Hindlimb muscle (tissue), 1 donor: Measurements from ENCODE around the gene SLC7A1. TPM values are rescaled to one million over a fixed set of nuclear protein-coding genes. Genes with fewer than 3 reads are reported as not detected.

Experiments used
- DNase-seq: peaks from one replicate; pipeline ENCODE4 v3.0.0-alpha.2; 2013
- polyA plus RNA-seq: library from polyadenylated mRNA; unstranded; fragments of 120-200 nt; gene quantifications from one replicate; pipeline ENCODE4 v1.2.1, GENCODE V29; 2013; ENCODE audit not compliant: insufficient read length

SLC7A1 gene
- polyA plus RNA-seq, 1 donor, result 8.9 TPM

DNA sequence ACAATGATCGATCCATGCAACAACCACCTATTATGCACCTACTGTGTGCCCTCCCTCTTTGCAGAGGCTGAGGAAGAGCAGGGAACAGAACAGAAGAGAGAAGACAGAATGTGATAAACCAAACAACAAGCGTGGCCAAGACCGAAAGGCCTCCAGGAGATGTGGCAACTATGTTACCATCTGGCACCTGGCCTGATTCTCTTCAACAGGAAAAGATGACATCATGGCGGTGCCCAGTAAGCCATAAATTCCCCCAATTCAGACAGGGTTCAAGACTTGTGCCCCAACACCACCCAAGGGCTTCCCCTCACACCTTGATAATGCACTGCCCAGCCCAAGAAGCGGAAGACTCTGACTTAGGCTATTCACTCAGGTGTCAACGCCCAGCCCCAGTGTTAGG, 44.3 kb downstream of the SLC7A1 start:
- DNase-seq, result no peak

DNA sequence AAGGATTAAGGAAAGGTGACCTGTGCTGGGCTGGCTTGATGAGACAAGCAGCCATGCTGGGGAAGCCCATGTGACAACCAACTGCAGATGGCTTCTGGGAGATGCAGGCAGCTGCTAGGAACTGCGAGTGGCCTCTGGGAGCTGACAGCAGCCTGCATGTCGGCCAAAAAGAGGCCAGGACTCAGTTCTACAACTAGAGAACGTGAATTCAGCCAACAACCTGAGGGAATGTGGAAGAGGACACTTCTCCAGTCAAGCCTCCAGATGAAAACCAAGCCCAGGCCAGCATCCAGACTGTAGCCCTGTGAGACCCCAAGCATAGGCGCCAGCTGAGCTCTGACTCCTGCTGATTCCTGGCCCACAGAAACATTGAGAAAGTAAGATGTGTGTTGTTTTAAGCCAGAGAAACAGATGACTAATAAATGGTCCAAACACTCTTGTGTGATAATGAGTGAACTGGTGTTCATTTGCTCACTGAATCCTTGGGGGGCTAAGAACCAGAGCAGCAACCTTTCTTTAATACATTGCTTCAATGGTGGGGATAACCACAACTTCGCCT, 45.0 kb downstream of the SLC7A1 start:
- no peak for DNase-seq

DNA sequence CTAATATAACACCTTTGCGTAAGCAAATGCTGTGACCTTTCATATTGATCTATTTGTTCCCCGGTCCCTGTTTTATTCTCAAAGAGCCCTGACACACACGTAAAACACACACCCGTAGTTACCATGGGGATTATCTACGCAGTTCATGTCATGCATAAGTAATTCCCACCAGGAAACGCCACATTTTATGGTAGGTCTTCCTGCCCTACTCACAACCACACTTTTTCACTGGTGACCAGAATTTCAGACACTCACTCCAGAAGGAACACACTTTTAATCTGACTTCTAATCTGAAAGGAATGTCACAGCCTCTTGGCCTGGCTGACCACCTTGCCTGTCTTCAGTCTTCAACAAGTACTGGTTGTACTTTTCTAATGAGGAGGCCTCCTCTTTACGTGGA, 46.8 kb downstream of the SLC7A1 start:
- no peak for DNase-seq

GRCh38 chr13:29547153-29547552, 48.3 kb downstream of the SLC7A1 start:
- no peak for DNase-seq

- no peak for DNase-seq
Observed at GRCh38 chr13:29546662-29547061, 48.8 kb downstream of the SLC7A1 start.

- no peak for DNase-seq
Observed at GRCh38 chr13:29545988-29546387, 49.5 kb downstream of the SLC7A1 start.

DNA sequence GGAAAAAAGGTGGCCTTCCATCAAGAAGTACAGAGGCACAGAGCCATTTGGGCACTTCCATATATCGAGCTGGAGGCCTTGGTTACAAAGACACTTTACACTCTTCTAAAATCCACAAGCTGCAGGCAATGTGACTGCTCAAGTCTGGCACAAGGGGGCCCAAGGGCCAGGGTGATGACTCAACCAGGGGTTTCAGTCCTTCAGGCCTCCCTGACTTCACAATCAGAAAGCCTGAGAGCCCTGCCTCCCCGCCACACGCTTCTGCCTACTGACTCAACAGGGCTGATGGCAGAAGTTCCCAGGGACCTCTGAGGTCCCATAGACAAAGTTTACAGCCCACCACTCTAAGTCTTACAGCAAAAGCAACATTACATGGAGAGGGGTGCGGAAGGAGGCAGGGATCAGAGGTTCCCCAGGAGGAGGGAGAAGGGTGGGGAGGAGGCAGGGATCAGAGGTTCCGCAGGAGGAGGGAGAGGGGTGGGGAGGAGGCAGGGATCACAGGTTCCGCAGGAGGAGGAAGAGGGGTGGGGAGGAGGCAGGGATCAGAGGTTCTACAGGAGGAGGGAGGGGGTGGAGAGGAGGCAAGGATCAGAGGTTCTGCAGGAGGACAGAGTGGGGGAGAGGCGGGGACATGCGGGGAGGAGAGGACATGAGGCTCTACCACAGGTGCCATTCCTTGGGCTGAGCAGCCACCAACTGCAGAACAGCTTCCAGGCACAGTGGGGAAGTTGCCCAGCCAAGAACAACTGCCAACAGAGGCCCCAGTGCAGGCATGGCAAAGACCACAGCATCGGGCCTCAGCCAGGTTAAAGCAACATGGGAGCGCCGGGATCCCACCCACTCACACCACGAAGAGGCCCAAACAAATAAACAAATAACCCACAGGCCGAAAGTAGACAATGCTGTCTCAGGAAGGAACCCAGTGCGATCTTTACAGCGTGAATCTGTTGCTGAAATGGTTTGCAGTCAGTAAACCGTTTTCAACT, 52.0 kb downstream of the SLC7A1 start:
- DNase-seq, result no peak

GRCh38 chr13:29542381-29542780, 53.1 kb downstream of the SLC7A1 start:
- DNase-seq, result no peak

DNA sequence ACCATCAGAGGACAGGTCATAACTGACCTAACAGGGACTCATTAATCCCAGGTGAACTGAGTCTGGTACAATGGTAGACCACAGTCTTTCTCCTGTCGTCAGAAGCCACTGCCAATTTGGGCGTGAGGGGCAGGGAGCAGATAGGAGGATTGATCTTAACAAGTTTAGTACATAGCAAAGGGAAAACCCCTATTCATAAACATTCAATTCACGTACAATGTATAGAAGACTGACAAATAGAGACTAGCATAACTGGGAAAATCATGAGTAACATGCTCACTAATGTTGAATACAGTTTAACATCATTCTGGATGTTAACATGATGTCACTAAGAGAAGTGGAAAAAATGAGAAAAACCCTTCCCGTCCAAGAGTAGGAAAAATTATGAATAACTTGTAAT, 54.1 kb downstream of the SLC7A1 start:
- DNase-seq, result no peak

DNA sequence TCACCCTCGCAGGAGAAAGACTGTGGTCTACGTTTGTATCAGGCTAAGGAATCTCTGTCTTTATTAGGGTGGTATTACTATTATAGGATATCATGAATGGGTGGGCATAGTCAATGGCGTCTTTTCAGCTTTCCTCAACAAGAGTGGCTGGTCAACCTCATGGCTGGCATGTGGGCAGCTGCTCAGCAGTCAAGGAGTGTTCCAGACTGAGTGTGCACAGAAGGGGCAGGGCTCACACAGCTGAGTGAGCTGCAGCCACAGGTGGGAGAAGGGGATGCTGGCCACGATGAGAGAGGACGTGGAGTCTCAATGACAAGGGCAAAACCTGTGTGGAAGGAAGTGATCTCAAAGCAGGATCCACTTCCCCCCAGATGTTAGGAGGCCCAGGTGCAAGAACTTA, 54.7 kb downstream of the SLC7A1 start:
- no peak for DNase-seq

DNA sequence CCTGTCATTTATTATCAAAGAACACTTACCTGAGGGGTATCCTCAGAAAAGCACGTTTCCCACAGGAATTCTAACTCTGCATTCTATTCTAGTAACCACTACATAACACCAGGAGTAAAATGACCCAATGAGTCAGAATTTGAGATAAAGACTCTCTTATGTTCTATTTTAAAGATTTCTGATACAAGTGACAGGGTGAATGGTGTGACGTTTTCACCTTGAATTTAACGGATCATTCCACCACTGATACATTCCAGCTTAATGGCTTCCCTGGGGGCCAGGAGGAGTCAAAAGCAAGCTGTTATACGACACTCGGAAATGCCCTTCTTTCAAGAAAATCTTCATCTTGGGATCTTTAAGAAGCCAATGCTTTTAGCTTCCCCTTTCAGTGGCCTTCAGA, 55.2 kb downstream of the SLC7A1 start:
- no peak for DNase-seq

DNA sequence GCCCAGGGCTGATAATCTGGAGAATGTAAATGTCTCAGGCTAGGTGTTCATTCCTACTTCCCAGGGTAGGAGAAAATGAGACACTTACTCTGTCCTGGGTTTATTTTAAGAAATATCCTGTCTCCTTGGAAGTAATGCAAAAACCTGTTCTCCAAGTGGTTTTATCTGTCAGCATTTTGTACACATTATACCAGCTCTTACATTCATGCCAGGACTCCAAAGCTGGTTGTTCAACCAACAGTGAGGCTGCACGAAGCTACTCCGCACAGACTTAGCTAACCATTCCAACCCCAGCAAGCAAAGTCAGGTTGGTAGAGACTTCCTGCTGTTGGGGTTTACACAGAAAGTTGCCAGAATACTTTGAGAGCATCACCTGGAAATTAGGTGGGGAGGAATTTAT, 55.6 kb downstream of the SLC7A1 start:
- no peak for DNase-seq

DNA sequence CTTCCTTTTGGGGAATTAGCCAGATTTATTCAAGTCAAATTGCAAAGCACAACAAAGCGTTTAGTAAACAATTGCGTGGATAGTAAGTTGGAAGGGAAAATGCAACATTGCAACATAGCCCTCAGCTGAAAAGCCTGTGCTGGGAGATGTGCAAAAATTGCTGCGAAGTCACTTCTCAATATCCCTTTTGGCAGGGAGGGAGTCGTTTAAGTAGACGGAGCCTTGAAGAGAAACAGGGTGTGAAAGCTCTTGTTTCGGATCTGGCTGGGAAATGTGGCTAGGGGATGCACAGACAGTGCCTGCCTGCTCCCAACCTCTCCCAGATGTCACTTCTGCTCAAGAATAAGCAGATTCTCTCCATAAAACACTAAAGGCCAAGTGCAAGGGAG, 56.8 kb downstream of the SLC7A1 start:
- DNase-seq, result no peak

DNA sequence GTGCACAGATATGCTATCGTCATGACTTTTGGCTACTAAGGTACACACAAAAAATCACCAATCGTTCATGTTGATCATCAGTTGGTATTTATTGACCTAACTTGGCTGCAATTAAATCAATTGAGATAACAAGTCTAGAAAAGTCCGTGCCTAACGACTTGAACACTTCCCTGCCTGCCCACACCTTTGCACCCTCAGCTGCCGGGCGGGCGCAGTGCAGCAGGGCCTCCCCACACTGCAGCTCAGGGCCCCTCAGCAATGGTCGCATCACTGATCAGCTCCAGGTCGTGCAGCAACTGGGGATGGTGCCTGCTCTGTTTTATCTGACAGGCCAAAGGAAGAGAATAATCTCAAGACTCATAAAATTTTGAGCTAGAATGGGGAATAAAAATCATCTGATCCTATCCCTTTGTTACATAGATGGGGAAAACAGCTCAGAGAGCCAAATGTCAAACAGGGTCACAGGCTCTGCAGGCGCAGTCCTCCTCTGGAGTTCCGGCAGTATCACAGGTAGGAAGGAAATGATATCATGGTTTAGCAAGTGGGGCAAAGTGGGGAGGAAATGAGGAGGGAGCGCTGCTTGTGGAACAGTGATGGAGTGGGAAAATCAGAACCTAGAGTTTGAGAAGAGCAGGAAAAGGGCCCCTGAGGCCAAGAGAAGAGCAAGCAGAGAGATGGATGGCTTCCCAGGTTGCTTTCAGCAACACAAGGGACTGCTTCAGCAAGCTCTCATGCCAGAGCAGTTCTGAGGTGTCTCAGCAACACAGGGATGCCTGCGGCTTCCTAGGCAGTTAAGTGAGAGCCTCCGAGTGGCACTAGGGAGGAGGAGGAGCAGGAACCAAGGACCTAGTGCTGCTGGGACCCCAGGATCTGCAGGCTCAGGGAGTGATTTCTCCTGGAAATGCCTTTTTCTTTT, 57.5 kb downstream of the SLC7A1 start:
- DNase-seq, result no peak

GRCh38 chr13:29536853-29537252, 58.6 kb downstream of the SLC7A1 start:
- no peak for DNase-seq

DNA sequence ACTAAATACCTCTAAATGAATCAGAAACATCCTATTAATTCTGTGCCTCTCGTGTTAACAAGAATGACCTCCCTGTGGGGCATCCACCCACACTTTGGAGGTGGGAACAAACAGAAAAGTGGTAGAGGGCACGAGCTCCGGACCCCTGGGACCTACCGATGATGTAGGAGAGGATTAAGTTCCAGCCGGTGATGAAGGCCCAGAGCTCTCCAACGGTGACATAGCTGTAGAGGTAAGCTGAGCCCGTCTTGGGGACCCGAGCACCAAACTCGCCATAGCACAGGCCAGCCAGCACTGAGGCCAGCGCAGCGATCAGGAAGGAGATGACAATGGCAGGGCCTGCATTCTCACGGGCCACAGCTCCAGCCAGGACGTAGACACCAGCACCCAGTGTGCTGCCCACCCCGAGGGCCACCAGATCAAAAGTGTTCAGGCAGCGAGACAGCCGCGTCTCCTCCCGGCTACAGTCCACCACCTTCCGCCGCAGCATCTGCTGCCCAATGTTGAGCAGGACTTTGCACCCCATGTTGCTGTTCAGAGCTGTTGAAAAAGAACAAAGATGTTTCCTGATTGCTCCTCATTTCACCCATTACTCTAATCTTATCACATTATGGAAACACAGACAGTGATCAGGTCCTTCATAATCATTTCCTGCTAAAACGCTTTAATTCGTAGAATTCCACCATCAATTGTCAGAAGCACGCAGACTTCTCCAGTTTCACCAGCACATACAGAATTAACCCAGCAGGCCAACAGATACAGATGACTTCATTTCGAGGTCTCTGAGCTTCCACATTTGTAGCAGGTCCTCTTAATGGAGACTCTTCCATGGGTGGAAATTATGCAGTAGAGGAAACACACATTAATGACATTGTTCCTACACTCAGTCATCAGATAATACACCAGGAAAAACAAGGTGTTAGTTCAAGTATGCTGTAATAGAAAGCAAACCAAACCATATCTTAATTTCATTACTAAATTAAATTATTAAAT, 59.5 kb downstream of the SLC7A1 start:
- no peak for DNase-seq

DNA sequence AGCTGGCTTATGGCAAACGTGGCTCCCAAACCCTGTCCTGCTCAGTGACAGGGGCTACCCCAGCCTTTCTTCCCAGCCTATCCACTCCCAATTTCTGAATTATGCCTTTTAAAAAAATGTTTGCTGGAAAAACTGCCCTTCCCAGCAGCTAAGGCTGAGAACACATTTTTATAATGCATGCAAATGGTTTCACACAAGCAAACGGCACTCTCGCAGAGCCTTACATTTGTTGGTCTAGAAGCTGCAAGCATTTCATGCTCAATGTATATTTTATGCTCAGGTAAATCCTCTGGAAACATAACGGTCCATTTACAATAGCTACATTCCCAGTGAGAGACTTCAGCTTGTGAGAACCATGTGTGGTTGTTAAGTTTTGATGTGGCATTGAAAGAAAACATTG, 61.4 kb downstream of the SLC7A1 start:
- no peak for DNase-seq

DNA sequence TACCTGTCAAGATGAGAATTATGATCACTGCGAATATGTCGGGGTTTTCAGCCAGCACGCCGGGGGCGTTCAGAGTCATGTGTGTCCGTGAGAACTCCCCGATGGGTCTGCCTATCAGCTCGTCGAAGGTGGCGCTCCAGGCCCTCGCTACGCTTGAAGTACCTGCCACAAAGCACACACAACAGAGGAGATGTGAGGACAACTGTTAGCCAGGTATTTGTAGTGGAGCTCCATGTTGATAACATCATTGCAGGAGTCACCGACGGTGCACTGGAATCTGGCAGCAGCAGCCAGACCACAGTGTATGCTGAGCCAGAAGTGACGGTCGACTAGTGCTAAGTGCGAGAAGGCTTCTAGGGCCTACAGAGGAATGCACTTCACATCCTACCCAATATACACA, 62.7 kb downstream of the SLC7A1 start:
- DNase-seq, result no peak

GRCh38 chr13:29532116-29532515, 63.4 kb downstream of the SLC7A1 start:
- peak; percentile 57 for DNase-seq

DNA sequence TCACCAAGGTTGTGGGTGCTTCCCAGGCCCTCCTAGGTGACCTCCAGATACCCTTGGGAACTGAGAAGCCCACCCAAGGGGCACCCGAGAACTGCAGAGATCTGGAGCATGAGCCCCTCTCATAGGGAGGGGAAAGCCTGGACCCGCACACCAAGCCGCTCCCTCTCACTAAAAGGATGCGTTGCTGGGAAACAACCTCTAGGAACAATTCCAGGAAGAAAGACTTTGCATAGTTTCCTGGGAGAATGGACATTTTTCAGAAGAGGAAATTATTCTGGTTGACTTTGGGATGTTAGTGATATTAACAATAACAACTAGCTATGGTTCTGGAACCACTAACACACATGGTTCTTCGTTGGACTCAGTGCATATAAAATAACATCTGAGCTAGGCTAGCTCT, 64.6 kb downstream of the SLC7A1 start:
- DNase-seq, result no peak

DNA sequence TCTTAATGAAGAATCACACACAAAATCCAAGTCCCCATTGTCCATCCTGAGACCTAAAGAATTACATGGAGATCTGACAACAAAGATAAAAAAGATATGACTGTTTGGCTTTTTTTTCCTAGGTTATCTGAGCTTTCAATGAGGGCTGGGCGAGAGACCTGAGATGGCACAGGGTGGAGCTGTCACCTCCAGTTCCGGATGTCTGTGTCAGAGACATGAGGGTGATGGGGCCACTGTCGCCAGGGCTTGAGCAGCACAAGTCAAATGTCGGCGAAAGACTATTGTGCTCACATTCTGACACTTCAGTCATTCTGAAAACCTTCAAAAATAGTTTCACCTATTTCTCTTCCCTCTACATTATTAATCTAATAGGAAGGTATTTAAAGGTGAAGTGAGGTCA, 65.7 kb downstream of the SLC7A1 start:
- no peak for DNase-seq

- no peak for DNase-seq
Observed at GRCh38 chr13:29527916-29528315, 67.6 kb downstream of the SLC7A1 start.
